Ishikawa (cell line): ENCODE measurements around the gene NRXN3.

ENCODE experiments used
- CEBPB ChIP-seq: IDR thresholded peaks from 2 replicates; pipeline ENCODE4 v1.6.1; 2012
- CREB1 ChIP-seq: IDR thresholded peaks from 2 replicates; pipeline ENCODE4 v1.6.1; 2012; ENCODE audit warnings: low read depth
- EGR1 ChIP-seq: IDR thresholded peaks from 2 replicates; pipeline ENCODE4 v1.6.1; 2012
- EP300 ChIP-seq: IDR thresholded peaks from 2 replicates; pipeline ENCODE4 v1.6.1; 2012; ENCODE audit warnings: borderline replicate concordance
- FOXM1 ChIP-seq: IDR thresholded peaks from 2 replicates; pipeline ENCODE4 v1.6.1; 2012; ENCODE audit warnings: low read depth, borderline replicate concordance
- MAX ChIP-seq: IDR thresholded peaks from 2 replicates; pipeline ENCODE4 v1.6.1; 2012
- NFIC ChIP-seq: IDR thresholded peaks from 2 replicates; pipeline ENCODE4 v1.6.1; 2012
- RAD21 ChIP-seq: IDR thresholded peaks from 2 replicates; pipeline ENCODE4 v1.6.1; 2012; ENCODE audit warnings: low read depth
- REST ChIP-seq: IDR thresholded peaks from 2 replicates; pipeline ENCODE4 v1.6.1; 2012; ENCODE audit warnings: low read depth, mild to moderate bottlenecking
- TAF1 ChIP-seq: IDR thresholded peaks from 2 replicates; pipeline ENCODE4 v1.6.1; 2012; ENCODE audit warnings: low read depth, mild to moderate bottlenecking
- TCF12 ChIP-seq: IDR thresholded peaks from 2 replicates; pipeline ENCODE4 v1.6.1; 2012; ENCODE audit warnings: low read depth
- TEAD4 ChIP-seq: IDR thresholded peaks from 2 replicates; pipeline ENCODE4 v1.6.1; 2012
- USF1 ChIP-seq: IDR thresholded peaks from 2 replicates; pipeline ENCODE4 v1.6.1; 2012
- YY1 ChIP-seq: IDR thresholded peaks from 2 replicates; pipeline ENCODE4 v1.6.1; 2012; ENCODE audit warnings: low read depth
- ZBTB7A ChIP-seq: IDR thresholded peaks from 2 replicates; pipeline ENCODE4 v1.6.1; 2012; ENCODE audit warnings: low read depth

Gene NRXN3

GRCh38 chr14:79084861-79085260 is 914.7 kb downstream of the NRXN3 start:
- no peak for TF ChIP-seq CREB1
- no peak for TF ChIP-seq TEAD4
- no peak for TF ChIP-seq TCF12
- no peak for TF ChIP-seq REST

GRCh38 chr14:79089576-79089975 is 919.4 kb downstream of the NRXN3 start:
- TF ChIP-seq MAX, result no peak
- no peak for TF ChIP-seq CREB1
- TF ChIP-seq EGR1, result no peak
- no peak for TF ChIP-seq EP300
- TF ChIP-seq TEAD4, result no peak
- no peak for TF ChIP-seq FOXM1
- TF ChIP-seq USF1, result no peak
- no peak for TF ChIP-seq ZBTB7A
- no peak for TF ChIP-seq TCF12
- TF ChIP-seq NFIC, result no peak
- TF ChIP-seq RAD21, result no peak
- no peak for TF ChIP-seq TAF1
- TF ChIP-seq REST, result no peak

- no peak for TF ChIP-seq ZBTB7A
- TF ChIP-seq YY1, result no peak
- TF ChIP-seq EP300, result no peak
- TF ChIP-seq FOXM1, result no peak
These were observed 920.5 kb downstream of the NRXN3 start for GRCh38 chr14:79090641-79091180.

- TF ChIP-seq CEBPB (no peak), RAD21 (no peak), FOXM1 (no peak), TEAD4 (no peak), ZBTB7A (no peak), MAX (no peak), USF1 (no peak), CREB1 (no peak), EGR1 (no peak), YY1 (no peak), TAF1 (no peak), REST (no peak), EP300 (no peak), TCF12 (no peak), NFIC (no peak)
These were observed 921.3 kb downstream of the NRXN3 start for GRCh38 chr14:79091381-79091963.

GRCh38 chr14:79093531-79093930 is 923.4 kb downstream of the NRXN3 start:
- TF ChIP-seq EP300 (no peak), YY1 (no peak), NFIC (no peak), CEBPB (no peak), CREB1 (no peak), MAX (no peak), TEAD4 (no peak), EGR1 (no peak), RAD21 (no peak), ZBTB7A (no peak), FOXM1 (no peak), TCF12 (no peak), TAF1 (no peak), REST (no peak)
